HepG2 (cell line): Measurements from ENCODE around the gene TXNDC16. TPM values are rescaled to one million over a fixed set of nuclear protein-coding genes. Genes with fewer than 3 reads are reported as not detected.

Source experiments
- AGO2 ChIP-seq: fragments of 200-400 bp; formaldehyde crosslinking; optimal IDR thresholded peaks from 2 replicates; pipeline ENCODE3; 2017; ENCODE audit warnings: mild to moderate bottlenecking, low read depth, low read length, moderate library complexity
- CSRNP1 ChIP-seq: sonication (generic); formaldehyde crosslinking; IDR thresholded peaks from 2 replicates; pipeline ENCODE4 v1.8.1; 2023; ENCODE audit warnings: mild to moderate bottlenecking, missing genetic modification reagents
- EED ChIP-seq: sonication (generic); formaldehyde crosslinking; IDR thresholded peaks from 2 replicates; pipeline ENCODE4 v1.5.0; 2020; ENCODE audit warnings: mild to moderate bottlenecking, missing genetic modification reagents
- HOXA3 ChIP-seq: sonication (generic); formaldehyde crosslinking; IDR thresholded peaks from 2 replicates; pipeline ENCODE4 v1.5.0; 2020; ENCODE audit warnings: missing genetic modification reagents
- KLF6 ChIP-seq: IDR thresholded peaks from 2 replicates; pipeline ENCODE4 v1.8.0; 2016; ENCODE audit warnings: missing biosample characterization, missing genetic modification reagents
- RELA ChIP-seq: sonication (generic); formaldehyde crosslinking; IDR thresholded peaks from 2 replicates; pipeline ENCODE4 v1.4.0; 2020; ENCODE audit warnings: missing genetic modification reagents
- STAG1 ChIP-seq: sonication (generic); formaldehyde crosslinking; IDR thresholded peaks from 2 replicates; pipeline ENCODE4 v1.4.0; 2020; ENCODE audit warnings: missing genetic modification reagents
- ZNF263 ChIP-seq: sonication (generic); formaldehyde crosslinking; IDR thresholded peaks from 2 replicates; pipeline ENCODE4 v1.4.0; 2020; ENCODE audit warnings: missing genetic modification reagents
- ZNF292 ChIP-seq: sonication (generic); formaldehyde crosslinking; IDR thresholded peaks from 2 replicates; pipeline ENCODE4 v1.8.1; 2022; ENCODE audit warnings: mild to moderate bottlenecking, low read depth, missing genetic modification reagents, borderline replicate concordance
- ZNF547 ChIP-seq: sonication (generic); formaldehyde crosslinking; IDR thresholded peaks from 2 replicates; pipeline ENCODE4 v1.5.1; 2020; ENCODE audit warnings: mild to moderate bottlenecking, missing genetic modification reagents
- ZNF768 ChIP-seq: sonication (generic); formaldehyde crosslinking; IDR thresholded peaks from 2 replicates; pipeline ENCODE4 v1.4.0; 2020; ENCODE audit warnings: missing genetic modification reagents
- ZNF782 ChIP-seq: sonication (generic); formaldehyde crosslinking; IDR thresholded peaks from 2 replicates; pipeline ENCODE4 v1.4.0; 2020; ENCODE audit warnings: missing genetic modification reagents, mild to moderate bottlenecking, borderline replicate concordance
- ZNF784 ChIP-seq: sonication (generic); formaldehyde crosslinking; IDR thresholded peaks from 2 replicates; pipeline ENCODE4 v1.5.1; 2020; ENCODE audit warnings: missing genetic modification reagents, mild to moderate bottlenecking, borderline replicate concordance
- polyA plus RNA-seq, 8 experiments: library from polyadenylated mRNA; depleted of rRNA in 3 of 8; stranded (reverse) in 7 of 8; unstranded in 1 of 8; fragments of >200 nt; fragmentation: Illumina TruSeq in 4 of 8; extraction: Trizol in 4 of 8; gene quantifications; 2 replicates each; pipeline versions ENCODE4 v1.2.1 to v1.2.3, GENCODE V29; 2011 to 2016; ENCODE audit warnings: low read depth in 4 of 8, missing spikeins in 1 of 8, mixed read lengths in 1 of 8; ENCODE audit not compliant: insufficient read depth in 1 of 8
- total RNA-seq, 5 experiments: library from RNA; depleted of rRNA; stranded (reverse); fragments of >200 nt; fragmentation: Illumina TruSeq; extraction: Trizol; gene quantifications; 2 replicates each; pipeline ENCODE4 v1.2.3, GENCODE V29; 2016; ENCODE audit warnings: low read depth in 1 of 5
- TF ChIP-seq, protein P1 (sequence below), 2 experiments: IDR thresholded peaks; 2 replicates each; pipeline ENCODE4 v1.6.1; 2011 to 2012; ENCODE audit warnings: low read length in 2 of 2, borderline replicate concordance in 1 of 2, low read depth in 1 of 2, mild to moderate bottlenecking in 1 of 2, moderate library complexity in 1 of 2
- TF ChIP-seq, protein P2 (sequence below): sonication (generic); formaldehyde crosslinking; IDR thresholded peaks from 2 replicates; pipeline ENCODE4 v1.4.0; 2020; ENCODE audit warnings: missing genetic modification reagents

TXNDC16 gene
- total and polyA plus RNA-seq, 2 of the 13 experiments (the other 11 are each of a cell fraction or from before 2014, with no cell fraction given) = 4.6 to 6.2 TPM

DNA sequence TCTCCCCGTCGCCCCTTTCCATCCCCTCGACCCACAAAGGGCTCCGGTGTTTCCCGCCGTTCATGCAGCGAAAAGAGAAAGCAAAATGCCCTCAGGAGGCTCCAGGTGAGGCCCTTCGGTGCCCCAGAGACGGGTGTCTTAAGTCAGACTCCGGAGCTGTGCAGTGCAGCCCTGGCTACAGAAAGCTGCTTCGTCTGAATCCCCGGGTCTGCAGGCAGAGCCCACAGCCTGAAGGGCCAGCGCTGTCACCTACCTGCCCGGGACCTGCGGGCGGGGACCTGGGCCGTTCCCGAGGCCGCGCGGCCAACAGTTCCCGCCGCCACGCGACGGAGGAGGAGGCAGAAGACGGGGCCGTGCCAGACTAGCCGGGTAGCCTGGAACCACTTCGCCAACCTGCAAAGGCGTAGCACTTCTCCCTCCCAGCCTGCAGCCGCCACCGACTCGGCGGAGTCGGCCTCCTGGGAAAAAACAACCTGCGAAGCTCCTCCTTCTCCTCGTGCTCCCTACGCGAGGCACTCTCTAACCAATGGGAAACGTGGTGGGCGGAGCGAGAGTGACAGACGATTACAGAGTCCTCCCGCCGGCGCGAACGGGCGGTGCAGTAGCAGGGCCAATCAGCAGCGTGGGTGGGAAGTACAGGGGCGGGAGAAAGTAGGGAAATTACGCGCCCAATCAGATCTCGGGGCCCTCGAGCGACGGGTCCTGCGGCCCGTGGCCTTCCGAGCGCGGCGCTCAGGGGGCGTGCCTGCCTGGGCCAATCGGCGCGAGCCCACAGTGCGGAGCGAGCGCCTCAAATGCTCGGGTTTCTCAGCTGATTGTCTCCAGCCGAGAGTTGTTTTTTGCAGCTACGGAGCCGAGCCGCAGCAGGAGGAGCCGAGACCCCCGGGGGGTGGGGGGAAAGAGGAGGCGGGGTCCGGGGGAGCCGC is at the start of gene TXNDC16, which contains the start of gene GPR137C (continued):
- TF ChIP-seq CSRNP1 (CRISPR knock-in tag) = peak; percentile 94
- peak; percentile 70 for TF ChIP-seq ZNF292 (CRISPR knock-in tag)
- TF ChIP-seq STAG1 = no peak; the same call in 1 of the 2 replicates
- TF ChIP-seq ZNF768 (CRISPR knock-in tag) = peak; percentile 61; the same call in 1 of the 2 replicates
- TF ChIP-seq HOXA3 = peak; percentile 28; the same call in 1 of the 2 replicates
- no peak for TF ChIP-seq RELA (CRISPR knock-in tag)
- TF ChIP-seq, protein P1, sequence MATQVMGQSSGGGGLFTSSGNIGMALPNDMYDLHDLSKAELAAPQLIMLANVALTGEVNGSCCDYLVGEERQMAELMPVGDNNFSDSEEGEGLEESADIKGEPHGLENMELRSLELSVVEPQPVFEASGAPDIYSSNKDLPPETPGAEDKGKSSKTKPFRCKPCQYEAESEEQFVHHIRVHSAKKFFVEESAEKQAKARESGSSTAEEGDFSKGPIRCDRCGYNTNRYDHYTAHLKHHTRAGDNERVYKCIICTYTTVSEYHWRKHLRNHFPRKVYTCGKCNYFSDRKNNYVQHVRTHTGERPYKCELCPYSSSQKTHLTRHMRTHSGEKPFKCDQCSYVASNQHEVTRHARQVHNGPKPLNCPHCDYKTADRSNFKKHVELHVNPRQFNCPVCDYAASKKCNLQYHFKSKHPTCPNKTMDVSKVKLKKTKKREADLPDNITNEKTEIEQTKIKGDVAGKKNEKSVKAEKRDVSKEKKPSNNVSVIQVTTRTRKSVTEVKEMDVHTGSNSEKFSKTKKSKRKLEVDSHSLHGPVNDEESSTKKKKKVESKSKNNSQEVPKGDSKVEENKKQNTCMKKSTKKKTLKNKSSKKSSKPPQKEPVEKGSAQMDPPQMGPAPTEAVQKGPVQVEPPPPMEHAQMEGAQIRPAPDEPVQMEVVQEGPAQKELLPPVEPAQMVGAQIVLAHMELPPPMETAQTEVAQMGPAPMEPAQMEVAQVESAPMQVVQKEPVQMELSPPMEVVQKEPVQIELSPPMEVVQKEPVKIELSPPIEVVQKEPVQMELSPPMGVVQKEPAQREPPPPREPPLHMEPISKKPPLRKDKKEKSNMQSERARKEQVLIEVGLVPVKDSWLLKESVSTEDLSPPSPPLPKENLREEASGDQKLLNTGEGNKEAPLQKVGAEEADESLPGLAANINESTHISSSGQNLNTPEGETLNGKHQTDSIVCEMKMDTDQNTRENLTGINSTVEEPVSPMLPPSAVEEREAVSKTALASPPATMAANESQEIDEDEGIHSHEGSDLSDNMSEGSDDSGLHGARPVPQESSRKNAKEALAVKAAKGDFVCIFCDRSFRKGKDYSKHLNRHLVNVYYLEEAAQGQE (IDR thresholded peaks at IDR 0.05; ENCODE audit: borderline replicate concordance in 1 of 2, low read depth in 1 of 2, low read length in 2 of 2) = 0 out of 4 replicates have a peak, but pooled peaks of 1 of the 2 experiments have one; percentile 12
- TF ChIP-seq ZNF782 (CRISPR knock-in tag) = peak; percentile 77; the same call in 1 of the 2 replicates
- peak; percentile 69; the same call in 1 of the 2 replicates for TF ChIP-seq KLF6 (CRISPR knock-in tag)
- TF ChIP-seq AGO2 = peak; percentile 74
- TF ChIP-seq ZNF784 = peak; percentile 53
- TF ChIP-seq EED (CRISPR knock-in tag) = peak; percentile 60; the same call in 1 of the 2 replicates
- peak; percentile 81 for TF ChIP-seq ZNF547
- TF ChIP-seq ZNF263 (CRISPR knock-in tag) = peak; percentile 93
- TF ChIP-seq, protein P2, sequence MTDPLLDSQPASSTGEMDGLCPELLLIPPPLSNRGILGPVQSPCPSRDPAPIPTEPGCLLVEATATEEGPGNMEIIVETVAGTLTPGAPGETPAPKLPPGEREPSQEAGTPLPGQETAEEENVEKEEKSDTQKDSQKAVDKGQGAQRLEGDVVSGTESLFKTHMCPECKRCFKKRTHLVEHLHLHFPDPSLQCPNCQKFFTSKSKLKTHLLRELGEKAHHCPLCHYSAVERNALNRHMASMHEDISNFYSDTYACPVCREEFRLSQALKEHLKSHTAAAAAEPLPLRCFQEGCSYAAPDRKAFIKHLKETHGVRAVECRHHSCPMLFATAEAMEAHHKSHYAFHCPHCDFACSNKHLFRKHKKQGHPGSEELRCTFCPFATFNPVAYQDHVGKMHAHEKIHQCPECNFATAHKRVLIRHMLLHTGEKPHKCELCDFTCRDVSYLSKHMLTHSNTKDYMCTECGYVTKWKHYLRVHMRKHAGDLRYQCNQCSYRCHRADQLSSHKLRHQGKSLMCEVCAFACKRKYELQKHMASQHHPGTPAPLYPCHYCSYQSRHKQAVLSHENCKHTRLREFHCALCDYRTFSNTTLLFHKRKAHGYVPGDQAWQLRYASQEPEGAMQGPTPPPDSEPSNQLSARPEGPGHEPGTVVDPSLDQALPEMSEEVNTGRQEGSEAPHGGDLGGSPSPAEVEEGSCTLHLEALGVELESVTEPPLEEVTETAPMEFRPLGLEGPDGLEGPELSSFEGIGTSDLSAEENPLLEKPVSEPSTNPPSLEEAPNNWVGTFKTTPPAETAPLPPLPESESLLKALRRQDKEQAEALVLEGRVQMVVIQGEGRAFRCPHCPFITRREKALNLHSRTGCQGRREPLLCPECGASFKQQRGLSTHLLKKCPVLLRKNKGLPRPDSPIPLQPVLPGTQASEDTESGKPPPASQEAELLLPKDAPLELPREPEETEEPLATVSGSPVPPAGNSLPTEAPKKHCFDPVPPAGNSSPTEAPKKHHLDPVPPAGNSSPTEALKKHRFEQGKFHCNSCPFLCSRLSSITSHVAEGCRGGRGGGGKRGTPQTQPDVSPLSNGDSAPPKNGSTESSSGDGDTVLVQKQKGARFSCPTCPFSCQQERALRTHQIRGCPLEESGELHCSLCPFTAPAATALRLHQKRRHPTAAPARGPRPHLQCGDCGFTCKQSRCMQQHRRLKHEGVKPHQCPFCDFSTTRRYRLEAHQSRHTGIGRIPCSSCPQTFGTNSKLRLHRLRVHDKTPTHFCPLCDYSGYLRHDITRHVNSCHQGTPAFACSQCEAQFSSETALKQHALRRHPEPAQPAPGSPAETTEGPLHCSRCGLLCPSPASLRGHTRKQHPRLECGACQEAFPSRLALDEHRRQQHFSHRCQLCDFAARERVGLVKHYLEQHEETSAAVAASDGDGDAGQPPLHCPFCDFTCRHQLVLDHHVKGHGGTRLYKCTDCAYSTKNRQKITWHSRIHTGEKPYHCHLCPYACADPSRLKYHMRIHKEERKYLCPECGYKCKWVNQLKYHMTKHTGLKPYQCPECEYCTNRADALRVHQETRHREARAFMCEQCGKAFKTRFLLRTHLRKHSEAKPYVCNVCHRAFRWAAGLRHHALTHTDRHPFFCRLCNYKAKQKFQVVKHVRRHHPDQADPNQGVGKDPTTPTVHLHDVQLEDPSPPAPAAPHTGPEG (CRISPR knock-in tag) = no peak; the same call in 1 of the 2 replicates
